RWPE2 (cell line): Measurements from ENCODE around the gene C3orf20.

Source experiments
- ATAC-seq: fragments of 200-7000 bp; cut with Tn5 transposase; 3 replicates; pipeline ENCODE4 v1.9.1; 2021; ENCODE audit warnings: low read depth
- DNase-seq: peaks from one replicate; pipeline ENCODE4 v3.0.0-alpha.2; 2020; ENCODE audit warnings: low spot score
- H3K27ac ChIP-seq: fragments of 450-650 bp; 2 replicates; pipeline ENCODE4 v1.5.1; 2017; ENCODE audit warnings: mild to moderate bottlenecking; ENCODE audit not compliant: poor library complexity, severe bottlenecking
- H3K27me3 ChIP-seq: fragments of 250-450 bp; sonication (Bioruptor Pico); 2 replicates; pipeline ENCODE4 v1.5.1; 2021; ENCODE audit warnings: mild to moderate bottlenecking, moderate library complexity; ENCODE audit not compliant: insufficient read depth, poor library complexity, severe bottlenecking
- H3K36me3 ChIP-seq: fragments of 250-450 bp; sonication (Bioruptor Pico); 2 replicates; pipeline ENCODE4 v1.5.1; 2020; ENCODE audit warnings: low read depth, mild to moderate bottlenecking, moderate library complexity
- H3K4me1 ChIP-seq: fragments of 250-450 bp; sonication (Bioruptor Pico); 2 replicates; pipeline ENCODE4 v1.5.1; 2021; ENCODE audit warnings: mild to moderate bottlenecking, moderate library complexity; ENCODE audit not compliant: insufficient read depth, poor library complexity, severe bottlenecking
- H3K4me3 ChIP-seq: fragments of 250-450 bp; sonication (Bioruptor Pico); 2 replicates; pipeline ENCODE4 v1.5.1; 2021; ENCODE audit warnings: mild to moderate bottlenecking, moderate library complexity; ENCODE audit not compliant: severe bottlenecking
- H3K9me3 ChIP-seq: fragments of 250-450 bp; sonication (Bioruptor Pico); 2 replicates; pipeline ENCODE4 v1.5.1; 2021; ENCODE audit warnings: mild to moderate bottlenecking, moderate library complexity; ENCODE audit not compliant: severe bottlenecking
- TF ChIP-seq, protein P1 (sequence below): fragments of 450-650 bp; IDR thresholded peaks from one replicate; pipeline ENCODE4 v1.5.1; 2017; ENCODE audit warnings: mild to moderate bottlenecking, moderate library complexity; ENCODE audit not compliant: poor library complexity, severe bottlenecking

C3orf20 gene

DNA sequence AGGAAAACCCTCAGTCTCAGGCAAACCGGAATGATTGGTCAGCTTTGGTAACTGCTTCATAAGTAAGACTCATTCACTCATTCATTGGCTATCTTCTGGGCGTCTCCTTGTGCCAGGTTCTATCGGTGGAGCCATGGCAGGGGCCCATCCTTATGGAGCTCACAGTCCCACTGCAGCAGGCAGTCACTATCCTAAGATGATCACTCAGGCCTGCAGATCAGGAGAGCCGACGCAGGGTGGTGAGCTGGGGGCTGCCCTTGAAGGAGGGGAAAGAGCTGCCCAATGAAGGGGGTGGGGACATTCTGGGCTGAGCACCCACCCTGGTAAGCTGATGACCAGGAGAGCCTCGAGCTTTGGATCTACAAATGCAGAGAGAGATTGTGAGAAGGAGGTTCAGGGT is 123.3 kb downstream of the C3orf20 start:
- DNase-seq (no peak), ATAC-seq (no peak)
- no peaks in the 10 kb centered on the region for H3K4me1 ChIP-seq
- H3K9me3 ChIP-seq: no peaks in the 10 kb centered on the region
- no peak overlapping the region for H3K27ac ChIP-seq
- H3K4me3 ChIP-seq: no peak overlapping the region
- TF ChIP-seq, protein P1, sequence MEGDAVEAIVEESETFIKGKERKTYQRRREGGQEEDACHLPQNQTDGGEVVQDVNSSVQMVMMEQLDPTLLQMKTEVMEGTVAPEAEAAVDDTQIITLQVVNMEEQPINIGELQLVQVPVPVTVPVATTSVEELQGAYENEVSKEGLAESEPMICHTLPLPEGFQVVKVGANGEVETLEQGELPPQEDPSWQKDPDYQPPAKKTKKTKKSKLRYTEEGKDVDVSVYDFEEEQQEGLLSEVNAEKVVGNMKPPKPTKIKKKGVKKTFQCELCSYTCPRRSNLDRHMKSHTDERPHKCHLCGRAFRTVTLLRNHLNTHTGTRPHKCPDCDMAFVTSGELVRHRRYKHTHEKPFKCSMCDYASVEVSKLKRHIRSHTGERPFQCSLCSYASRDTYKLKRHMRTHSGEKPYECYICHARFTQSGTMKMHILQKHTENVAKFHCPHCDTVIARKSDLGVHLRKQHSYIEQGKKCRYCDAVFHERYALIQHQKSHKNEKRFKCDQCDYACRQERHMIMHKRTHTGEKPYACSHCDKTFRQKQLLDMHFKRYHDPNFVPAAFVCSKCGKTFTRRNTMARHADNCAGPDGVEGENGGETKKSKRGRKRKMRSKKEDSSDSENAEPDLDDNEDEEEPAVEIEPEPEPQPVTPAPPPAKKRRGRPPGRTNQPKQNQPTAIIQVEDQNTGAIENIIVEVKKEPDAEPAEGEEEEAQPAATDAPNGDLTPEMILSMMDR: no peak
- no peaks in the 10 kb centered on the region for H3K36me3 ChIP-seq
- peaks cover 8% of the 10 kb centered on the region for H3K27me3 ChIP-seq

DNA sequence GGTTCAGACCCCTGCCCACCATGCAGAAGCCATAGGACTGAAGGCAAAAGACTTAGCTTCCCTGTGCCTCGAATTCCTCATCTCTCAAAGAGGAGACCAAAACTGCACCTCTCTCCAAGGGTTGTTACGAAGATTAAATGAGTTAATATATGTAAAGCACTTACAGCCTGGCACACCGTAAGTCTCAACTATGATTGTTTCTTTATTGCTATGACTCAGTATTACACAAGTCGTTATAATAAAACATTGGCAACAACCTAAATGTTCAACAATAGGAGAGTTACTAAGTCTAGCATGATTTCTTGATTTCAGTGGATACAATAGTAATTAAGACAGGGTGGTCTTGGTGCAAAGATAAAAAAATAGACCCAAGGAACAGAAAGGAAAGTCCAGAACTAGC is 124.2 kb downstream of the C3orf20 start:
- Histone ChIP-seq H3K27ac (no peak overlapping the region), H3K36me3 (no peaks in the 10 kb centered on the region), H3K9me3 (no peaks in the 10 kb centered on the region), H3K4me1 (no peaks in the 10 kb centered on the region), H3K27me3 (peaks cover 9% of the 10 kb centered on the region), H3K4me3 (no peak overlapping the region)
- ATAC-seq: no peak
- TF ChIP-seq, protein P1: no peak
- no peak for DNase-seq

DNA sequence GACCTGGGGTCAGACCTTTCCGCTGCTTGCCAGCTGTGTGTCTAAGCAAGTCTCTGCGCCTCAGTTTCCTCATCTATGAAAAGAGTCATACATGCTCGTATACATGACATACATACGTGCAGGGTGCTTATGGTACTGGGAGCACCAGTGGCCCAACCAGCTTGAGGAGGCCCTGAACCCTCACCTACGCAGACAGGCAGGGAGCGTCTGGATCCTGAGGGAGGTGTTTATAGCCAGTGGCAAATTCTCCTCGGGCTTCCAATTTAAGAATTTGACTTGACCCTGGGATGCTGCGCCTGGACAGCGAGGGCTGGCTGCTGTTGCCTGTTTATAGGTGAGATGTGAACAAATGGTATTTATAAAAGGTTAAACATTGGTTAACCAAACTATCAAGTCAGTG is 126.1 kb downstream of the C3orf20 start:
- ATAC-seq: no peak
- TF ChIP-seq, protein P1: no peak
- Histone ChIP-seq H3K27ac (no peak overlapping the region), H3K36me3 (no peaks in the 10 kb centered on the region), H3K4me1 (no peaks in the 10 kb centered on the region), H3K27me3 (peaks cover 9% of the 10 kb centered on the region), H3K4me3 (no peak overlapping the region), H3K9me3 (no peaks in the 10 kb centered on the region)
- DNase-seq: no peak

DNA sequence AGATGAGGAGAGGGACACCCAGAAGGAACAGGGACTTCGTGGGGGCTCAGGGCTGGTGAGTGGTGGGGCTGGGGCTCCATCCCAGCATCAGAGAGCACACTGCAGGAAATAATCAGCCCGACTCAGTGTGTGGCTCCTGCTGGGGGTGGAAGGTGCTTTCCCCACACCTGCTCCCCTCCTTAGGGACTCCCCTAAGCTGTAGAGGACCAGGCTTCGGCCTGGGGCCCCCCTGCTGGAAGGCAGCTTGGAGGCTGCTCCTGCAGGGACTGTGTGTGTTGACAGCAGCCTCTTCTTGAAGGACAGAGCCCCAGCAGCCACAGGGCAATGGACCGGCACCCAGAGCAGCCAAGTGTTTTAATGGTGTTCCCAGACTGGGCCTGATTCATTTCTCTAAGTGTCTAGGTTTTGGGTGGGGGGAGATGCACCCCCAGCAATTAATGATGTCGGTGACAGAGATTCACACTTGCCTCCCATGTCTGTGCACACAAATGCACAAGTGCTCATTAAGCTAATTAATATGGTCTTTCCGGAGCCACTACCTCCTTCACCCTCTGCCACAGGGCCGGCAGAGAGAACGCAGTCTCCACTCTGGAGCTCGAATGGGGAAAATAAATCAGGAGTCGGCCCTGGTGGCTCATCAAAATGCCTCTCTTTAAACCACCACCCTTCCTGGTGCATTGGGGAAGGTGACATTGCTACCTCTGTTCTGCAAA is 126.9 kb downstream of the C3orf20 start:
- TF ChIP-seq, protein P1: no peak
- H3K4me1 ChIP-seq: no peaks in the 10 kb centered on the region
- no peaks in the 10 kb centered on the region for H3K36me3 ChIP-seq
- no peak for DNase-seq
- peaks cover 9% of the 10 kb centered on the region for H3K27me3 ChIP-seq
- no peak overlapping the region for H3K27ac ChIP-seq
- ATAC-seq: no peak
- no peak overlapping the region for H3K4me3 ChIP-seq
- H3K9me3 ChIP-seq: no peaks in the 10 kb centered on the region

DNA sequence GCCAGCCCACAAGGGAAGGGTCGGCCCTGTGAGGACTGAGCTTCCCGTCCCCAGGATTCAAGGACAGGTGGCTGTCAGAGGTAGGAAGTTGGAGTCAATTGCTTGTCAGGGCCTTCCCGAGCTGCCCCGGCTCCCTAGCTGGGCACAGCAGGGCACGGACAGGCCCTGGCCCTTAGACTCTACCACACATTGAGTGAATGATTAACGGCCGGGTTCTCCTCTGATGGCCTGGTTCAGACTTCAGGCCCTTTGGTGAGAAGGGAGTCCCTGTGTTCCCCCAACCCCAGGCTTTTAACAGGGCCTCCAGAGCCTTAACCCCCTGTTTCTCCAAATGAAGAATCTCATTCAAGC is 127.4 kb downstream of the C3orf20 start:
- Histone ChIP-seq H3K27me3 (peaks cover 9% of the 10 kb centered on the region), H3K27ac (no peak overlapping the region), H3K4me1 (no peaks in the 10 kb centered on the region), H3K36me3 (no peaks in the 10 kb centered on the region), H3K9me3 (no peaks in the 10 kb centered on the region), H3K4me3 (no peak overlapping the region)
- DNase-seq (no peak), ATAC-seq (no peak)
- TF ChIP-seq, protein P1: no peak
